ENCODE data around the gene GLS.

DNA sequence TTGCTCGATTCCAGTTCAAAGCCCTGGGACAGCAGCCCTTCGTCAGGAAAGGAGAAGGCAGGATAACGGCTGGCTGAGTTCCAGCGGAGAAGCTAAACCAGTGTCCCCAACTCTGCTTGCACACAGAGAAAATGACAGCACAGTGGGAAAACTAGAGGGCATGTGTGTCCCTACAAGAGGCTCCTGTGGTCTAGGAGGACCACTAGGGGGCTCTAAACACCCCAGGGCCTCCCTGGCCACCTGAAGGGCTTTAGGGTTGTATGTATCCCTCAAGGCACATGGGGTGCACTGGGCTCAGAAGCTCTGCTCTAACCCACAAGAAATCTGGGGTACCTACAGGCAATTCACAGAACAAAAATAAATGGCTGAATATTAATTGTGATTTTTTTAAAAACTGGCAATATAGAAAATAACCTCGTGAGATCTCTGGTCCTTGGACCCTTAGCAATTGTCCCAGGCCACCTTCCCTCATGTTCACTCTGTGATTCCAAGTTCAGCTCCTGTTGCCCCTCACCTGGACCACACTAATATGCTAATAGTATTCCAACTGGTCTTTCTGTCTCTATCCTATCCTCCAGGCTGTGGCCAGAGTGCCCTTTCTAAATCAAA lies 115.8 kb downstream of the GLS start:
- TF ChIP-seq, protein P1, sequence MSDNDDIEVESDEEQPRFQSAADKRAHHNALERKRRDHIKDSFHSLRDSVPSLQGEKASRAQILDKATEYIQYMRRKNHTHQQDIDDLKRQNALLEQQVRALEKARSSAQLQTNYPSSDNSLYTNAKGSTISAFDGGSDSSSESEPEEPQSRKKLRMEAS (IDR thresholded peaks at IDR 0.05) = no peak
- TF ChIP-seq SRSF9 (IDR thresholded peaks at IDR 0.05; ENCODE audit: borderline replicate concordance, insufficient read depth, low read depth, low read length, poor library complexity, severe bottlenecking) (no peak), BCLAF1 (IDR thresholded peaks at IDR 0.05) (no peak), HNRNPL (IDR thresholded peaks at IDR 0.05; ENCODE audit: low read depth, low read length) (no peak), SMC3 (IDR thresholded peaks at IDR 0.05; ENCODE audit: low read length) (peak; percentile 81; the same call in 1 of the 2 replicates), FOXO4 (CRISPR knock-in tag; conservative IDR thresholded peaks at IDR 0.05) (no peak)
- TF ChIP-seq, protein P2, sequence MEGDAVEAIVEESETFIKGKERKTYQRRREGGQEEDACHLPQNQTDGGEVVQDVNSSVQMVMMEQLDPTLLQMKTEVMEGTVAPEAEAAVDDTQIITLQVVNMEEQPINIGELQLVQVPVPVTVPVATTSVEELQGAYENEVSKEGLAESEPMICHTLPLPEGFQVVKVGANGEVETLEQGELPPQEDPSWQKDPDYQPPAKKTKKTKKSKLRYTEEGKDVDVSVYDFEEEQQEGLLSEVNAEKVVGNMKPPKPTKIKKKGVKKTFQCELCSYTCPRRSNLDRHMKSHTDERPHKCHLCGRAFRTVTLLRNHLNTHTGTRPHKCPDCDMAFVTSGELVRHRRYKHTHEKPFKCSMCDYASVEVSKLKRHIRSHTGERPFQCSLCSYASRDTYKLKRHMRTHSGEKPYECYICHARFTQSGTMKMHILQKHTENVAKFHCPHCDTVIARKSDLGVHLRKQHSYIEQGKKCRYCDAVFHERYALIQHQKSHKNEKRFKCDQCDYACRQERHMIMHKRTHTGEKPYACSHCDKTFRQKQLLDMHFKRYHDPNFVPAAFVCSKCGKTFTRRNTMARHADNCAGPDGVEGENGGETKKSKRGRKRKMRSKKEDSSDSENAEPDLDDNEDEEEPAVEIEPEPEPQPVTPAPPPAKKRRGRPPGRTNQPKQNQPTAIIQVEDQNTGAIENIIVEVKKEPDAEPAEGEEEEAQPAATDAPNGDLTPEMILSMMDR (CRISPR knock-in tag; IDR thresholded peaks at IDR 0.05) = peak; percentile 77

Data from HepG2 (cell line).